GM12891 (cell line): ENCODE measurements around the gene BAD.
A peak's percentile ranks its signal among the peaks of the same experiment; 100 is the strongest.
"Not testable (repeated sequence)": the region's sequence is repeated elsewhere in the genome, so short reads cannot be mapped to it uniquely, and the experiment has no call there.

ENCODE experiments used
- DNase-seq: peaks from one replicate; pipeline ENCODE4 v3.0.0; 2011; ENCODE audit warnings: low spot score; ENCODE audit not compliant: insufficient read length
- FAIRE-seq: peaks from 2 replicates; lab custom pipeline; 2011; peaks lifted over from hg19 to GRCh38; lab: Jason Lieb, UNC
- PAX5 ChIP-seq: IDR thresholded peaks from 2 replicates; pipeline ENCODE4 v1.6.1; 2011; ENCODE audit warnings: low read length, moderate library complexity, mild to moderate bottlenecking; ENCODE audit not compliant: insufficient read depth, severe bottlenecking
- POLR2A ChIP-seq: IDR thresholded peaks from 2 replicates; pipeline ENCODE4 v1.6.1; 2011; ENCODE audit warnings: low read depth, low read length, control low read depth
- POLR2AphosphoS5 ChIP-seq: IDR thresholded peaks from 2 replicates; pipeline ENCODE4 v1.6.1; 2011; ENCODE audit warnings: low read depth, low read length, control low read depth
- POU2F2 ChIP-seq: IDR thresholded peaks from 2 replicates; pipeline ENCODE4 v1.6.1; 2011; ENCODE audit warnings: low read depth, mild to moderate bottlenecking, control low read depth, low read length, moderate library complexity
- SPI1 ChIP-seq: IDR thresholded peaks from 2 replicates; pipeline ENCODE4 v1.6.1; 2011; ENCODE audit warnings: low read depth, low read length, control low read depth
- TAF1 ChIP-seq: IDR thresholded peaks from 2 replicates; pipeline ENCODE4 v1.6.1; 2011; ENCODE audit warnings: low read depth, low read length, control low read depth

The BAD gene

GRCh38 chr11:64321533-64321932 lies 37.1 kb upstream of the BAD start:
- TF ChIP-seq PAX5 (no peak), TAF1 (no peak), POLR2AphosphoS5 (no peak), SPI1 (no peak), POLR2A (no peak), POU2F2 (no peak)
- DNase-seq (no peak), FAIRE-seq (no peak)

GRCh38 chr11:64321026-64321425 lies 36.6 kb upstream of the BAD start:
- DNase-seq (no peak), FAIRE-seq (no peak)
- TF ChIP-seq POLR2A (no peak), PAX5 (no peak), TAF1 (no peak), POU2F2 (no peak), SPI1 (no peak), POLR2AphosphoS5 (no peak)

GRCh38 chr11:64320556-64320955 lies 36.1 kb upstream of the BAD start:
- no peak for FAIRE-seq
- TF ChIP-seq TAF1, result no peak
- TF ChIP-seq POLR2A, result no peak
- TF ChIP-seq POLR2AphosphoS5, result no peak
- no peak for TF ChIP-seq SPI1
- DNase-seq, result no peak

- TF ChIP-seq PAX5 (no peak), POU2F2 (no peak), TAF1 (no peak)
- DNase-seq (no peak), FAIRE-seq (no peak)
These were observed 34.6 kb upstream of the BAD start for GRCh38 chr11:64318766-64319761.

- FAIRE-seq, result peak; percentile 100
- DNase-seq, result peak; percentile 98
These were observed 33.7 kb upstream of the BAD start, which contains the start of gene PRDX5 for GRCh38 chr11:64317961-64318765. Gene PRDX5 (plus strand): TSS chr11:64318121. CDS start chr11:64318216, 95 bp downstream.

GRCh38 chr11:64317325-64317960 lies 33.0 kb upstream of the BAD start, which contains the start of gene TRMT112:
Gene TRMT112 (minus strand): TSS chr11:64317559. CDS start chr11:64317526, 33 bp downstream.
- peak; percentile 94 for TF ChIP-seq TAF1
- peak; percentile 95 for TF ChIP-seq POLR2A
- TF ChIP-seq POU2F2, result peak; percentile 98; the same call in 1 of the 2 replicates
- peak; percentile 95 for TF ChIP-seq POLR2AphosphoS5
- no peak for TF ChIP-seq PAX5
- peak; percentile 43; the same call in 1 of the 2 replicates for TF ChIP-seq SPI1
- peak; percentile 93 for DNase-seq
- no peak for FAIRE-seq

More at GRCh38 chr11:64317961-64318765, 33.7 kb upstream of the BAD start, which contains the start of gene PRDX5:
- TF ChIP-seq TAF1 (0 out of 2 replicates have a peak, but pooled peaks have one; percentile 50), PAX5 (peak; percentile 31), SPI1 (no peak), POLR2AphosphoS5 (no peak), POLR2A (peak; percentile 40; the same call in 1 of the 2 replicates)

GRCh38 chr11:64316672-64317324 lies 32.3 kb upstream of the BAD start:
- DNase-seq (no peak), FAIRE-seq (no peak)
- no peak for TF ChIP-seq POU2F2
- no peak for TF ChIP-seq PAX5
- TF ChIP-seq TAF1, result no peak
- TF ChIP-seq SPI1, result no peak
- TF ChIP-seq POLR2A, result no peak
- TF ChIP-seq POLR2AphosphoS5, result no peak; the same call in 1 of the 2 replicates

- DNase-seq, FAIRE-seq: not testable (repeated sequence)
These were observed 31.4 kb upstream of the BAD start for GRCh38 chr11:64315667-64316526.
